GM18508 (cell line): ENCODE results near the gene SLC9A8.
"Not testable (repeated sequence)": the region's sequence is repeated elsewhere in the genome, so short reads cannot be mapped to it uniquely, and the experiment has no call there.

Source experiments
- ATAC-seq: cut with Tn5 transposase; IDR thresholded peaks from one replicate; pipeline ENCODE4 v1.9.1; 2021; ENCODE audit warnings: moderate number of reproducible peaks; ENCODE audit not compliant: insufficient read depth, unreplicated experiment

The SLC9A8 gene

GRCh38 chr20:49845060-49845459, 32.4 kb downstream of the SLC9A8 start:
- ATAC-seq, result no peak

- ATAC-seq, result no peak
Measured at GRCh38 chr20:49846206-49846807, 33.7 kb downstream of the SLC9A8 start.

- ATAC-seq, result no peak
Measured at GRCh38 chr20:49850463-49851230, 38.0 kb downstream of the SLC9A8 start.

GRCh38 chr20:49851231-49851705, 38.6 kb downstream of the SLC9A8 start:
- no peak for ATAC-seq

GRCh38 chr20:49851991-49852390, 39.4 kb downstream of the SLC9A8 start:
- no peak for ATAC-seq

GRCh38 chr20:49852522-49853080, 40.0 kb downstream of the SLC9A8 start:
- ATAC-seq, result no peak

- no peak for ATAC-seq
Measured at GRCh38 chr20:49853640-49854039, 41.0 kb downstream of the SLC9A8 start.

GRCh38 chr20:49854190-49854875, 41.7 kb downstream of the SLC9A8 start:
- no peak for ATAC-seq

- ATAC-seq, result no peak
Measured at GRCh38 chr20:49856904-49857303, 44.3 kb downstream of the SLC9A8 start.

- no peak for ATAC-seq
Measured at GRCh38 chr20:49858076-49858585, 45.5 kb downstream of the SLC9A8 start.

- ATAC-seq, result no peak
Measured at GRCh38 chr20:49859011-49859410, 46.4 kb downstream of the SLC9A8 start.

GRCh38 chr20:49859807-49860206, 47.2 kb downstream of the SLC9A8 start:
- no peak for ATAC-seq

GRCh38 chr20:49861232-49861631, 48.6 kb downstream of the SLC9A8 start:
- not testable (repeated sequence) for ATAC-seq

GRCh38 chr20:49862607-49863200, 50.1 kb downstream of the SLC9A8 start:
- no peak for ATAC-seq

- ATAC-seq, result no peak
Measured at GRCh38 chr20:49863666-49864065, 51.0 kb downstream of the SLC9A8 start.

GRCh38 chr20:49865559-49865958, 52.9 kb downstream of the SLC9A8 start:
- no peak for ATAC-seq

- ATAC-seq, result no peak
Measured at GRCh38 chr20:49866051-49866450, 53.4 kb downstream of the SLC9A8 start.

- no peak for ATAC-seq
Measured at GRCh38 chr20:49867453-49868215, 55.0 kb downstream of the SLC9A8 start.

GRCh38 chr20:49868538-49868937, 55.9 kb downstream of the SLC9A8 start:
- no peak for ATAC-seq

- ATAC-seq, result no peak
Measured at GRCh38 chr20:49868964-49869363, 56.3 kb downstream of the SLC9A8 start.
